HG02623 (cell line): ENCODE results near the gene KIF16B.

Source experiments
- ATAC-seq: cut with Tn5 transposase; IDR thresholded peaks from one replicate; pipeline ENCODE4 v1.9.1; 2021; ENCODE audit warnings: moderate library complexity; ENCODE audit not compliant: unreplicated experiment

The KIF16B gene

GRCh38 chr20:16224836-16225235 is 348.4 kb downstream of the KIF16B start:
- ATAC-seq = no peak

DNA sequence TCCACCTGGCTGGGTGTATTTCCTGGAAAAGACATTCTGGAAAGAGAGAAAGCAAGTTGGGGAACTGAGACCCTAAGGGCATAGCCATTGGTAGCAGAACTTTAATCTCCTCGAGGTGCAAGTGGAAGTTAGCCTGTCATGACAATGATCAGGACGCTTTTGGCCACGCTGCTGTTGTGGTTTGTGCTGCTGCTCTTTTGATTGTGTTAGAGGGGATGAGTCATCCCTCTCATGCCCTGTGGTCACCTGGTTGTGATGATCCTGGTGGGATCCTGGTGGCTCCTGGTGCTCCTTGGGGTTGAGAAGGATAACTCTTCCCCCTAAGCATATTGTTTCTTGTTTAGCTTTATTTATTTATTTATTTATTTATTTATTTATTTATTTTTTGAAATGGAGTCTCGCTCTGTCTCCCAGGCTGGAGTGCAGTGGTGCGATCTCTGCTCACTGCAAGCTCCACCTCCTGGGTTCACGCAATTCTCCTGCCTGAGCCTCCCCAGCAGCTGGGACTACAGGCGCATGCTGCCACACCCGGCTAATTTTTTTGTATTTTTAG is 350.3 kb downstream of the KIF16B start:
- ATAC-seq = no peak
